Measurements from ENCODE around the gene SORCS2.

SORCS2 gene

DNA sequence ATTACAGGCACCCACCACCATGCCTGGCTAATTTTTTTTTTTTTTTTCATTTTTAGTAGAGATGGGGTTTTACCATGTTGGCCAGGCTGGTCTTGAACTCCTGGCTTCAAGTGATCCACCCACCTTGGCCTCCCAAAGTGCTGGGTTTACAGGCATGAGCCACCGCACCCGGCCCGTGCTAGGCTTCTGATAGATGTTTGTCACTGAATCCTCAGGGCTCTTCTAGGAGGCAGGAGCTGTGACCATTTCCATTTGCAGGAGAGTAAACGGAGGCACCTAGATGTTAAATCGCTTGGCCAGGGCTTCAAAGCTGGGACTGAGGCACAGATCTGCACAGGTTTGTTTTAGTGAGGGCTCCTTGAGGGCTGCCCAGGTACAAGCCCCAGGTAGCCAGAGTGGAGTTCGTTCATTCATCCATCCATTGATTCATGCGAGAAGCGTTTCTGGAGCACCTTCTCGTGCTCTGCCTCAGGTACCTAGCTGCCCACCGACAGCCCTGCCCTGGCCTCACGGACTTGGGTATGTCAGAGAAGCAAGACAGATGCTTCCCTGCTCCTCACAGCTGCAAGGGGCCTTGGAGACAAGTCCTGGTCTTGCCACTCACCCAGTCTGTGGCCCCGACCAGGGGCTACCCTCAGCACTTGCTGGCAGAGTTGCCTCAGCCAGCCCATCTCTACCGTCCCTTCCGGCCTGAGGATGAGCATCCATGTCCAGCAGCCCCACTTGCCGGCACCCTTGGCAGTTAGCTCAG is 136.0 kb downstream of the SORCS2 start:
- TF ChIP-seq, protein P1, sequence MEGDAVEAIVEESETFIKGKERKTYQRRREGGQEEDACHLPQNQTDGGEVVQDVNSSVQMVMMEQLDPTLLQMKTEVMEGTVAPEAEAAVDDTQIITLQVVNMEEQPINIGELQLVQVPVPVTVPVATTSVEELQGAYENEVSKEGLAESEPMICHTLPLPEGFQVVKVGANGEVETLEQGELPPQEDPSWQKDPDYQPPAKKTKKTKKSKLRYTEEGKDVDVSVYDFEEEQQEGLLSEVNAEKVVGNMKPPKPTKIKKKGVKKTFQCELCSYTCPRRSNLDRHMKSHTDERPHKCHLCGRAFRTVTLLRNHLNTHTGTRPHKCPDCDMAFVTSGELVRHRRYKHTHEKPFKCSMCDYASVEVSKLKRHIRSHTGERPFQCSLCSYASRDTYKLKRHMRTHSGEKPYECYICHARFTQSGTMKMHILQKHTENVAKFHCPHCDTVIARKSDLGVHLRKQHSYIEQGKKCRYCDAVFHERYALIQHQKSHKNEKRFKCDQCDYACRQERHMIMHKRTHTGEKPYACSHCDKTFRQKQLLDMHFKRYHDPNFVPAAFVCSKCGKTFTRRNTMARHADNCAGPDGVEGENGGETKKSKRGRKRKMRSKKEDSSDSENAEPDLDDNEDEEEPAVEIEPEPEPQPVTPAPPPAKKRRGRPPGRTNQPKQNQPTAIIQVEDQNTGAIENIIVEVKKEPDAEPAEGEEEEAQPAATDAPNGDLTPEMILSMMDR (conservative IDR thresholded peaks at IDR 0.05; ENCODE audit: low read length), result no peak
- H3K4me3 ChIP-seq (ENCODE audit: low read length), result no peak overlapping the region
- DNase-seq (ENCODE audit: low read depth), result no peak

DNA sequence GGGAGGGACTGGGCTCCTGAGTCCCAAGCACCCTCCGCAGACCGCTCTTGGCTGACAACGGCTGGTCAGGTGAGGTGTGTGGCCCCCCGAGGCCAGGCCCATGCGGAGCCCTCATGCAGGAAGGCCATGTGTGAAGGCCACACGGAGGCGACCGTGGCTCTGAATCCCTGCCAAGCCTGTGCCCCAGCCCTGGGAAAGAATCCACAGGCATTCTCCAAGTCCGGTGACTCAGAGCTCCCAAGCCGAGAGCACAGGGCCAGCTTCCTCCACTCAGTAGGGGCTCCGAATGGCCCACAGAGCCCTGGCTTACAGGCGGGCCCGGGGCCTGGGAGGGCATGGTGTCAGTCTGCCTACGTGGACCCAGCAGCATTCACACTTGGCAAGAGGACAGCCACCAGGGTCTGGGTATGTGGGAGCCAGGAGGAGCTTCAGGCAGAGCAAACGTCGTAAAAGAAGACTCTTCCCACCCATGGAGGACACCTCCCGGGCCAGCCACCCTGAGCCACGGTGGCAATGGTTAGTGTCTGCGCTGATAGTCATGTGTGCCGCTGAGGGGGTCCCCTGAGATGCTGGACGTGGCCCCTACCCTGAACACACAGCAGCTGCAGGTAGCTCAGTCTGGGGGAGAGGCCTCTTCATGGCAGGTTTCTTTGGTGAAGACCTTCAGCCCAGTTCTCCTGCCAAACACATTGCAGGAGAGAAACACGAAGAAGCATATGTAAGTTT is 136.7 kb downstream of the SORCS2 start:
- no peak overlapping the region for H3K4me3 ChIP-seq (ENCODE audit: low read length)
- peak; percentile 81 for DNase-seq (ENCODE audit: low read depth)
- TF ChIP-seq, protein P1 (conservative IDR thresholded peaks at IDR 0.05; ENCODE audit: low read length), result peak; percentile 23

DNA sequence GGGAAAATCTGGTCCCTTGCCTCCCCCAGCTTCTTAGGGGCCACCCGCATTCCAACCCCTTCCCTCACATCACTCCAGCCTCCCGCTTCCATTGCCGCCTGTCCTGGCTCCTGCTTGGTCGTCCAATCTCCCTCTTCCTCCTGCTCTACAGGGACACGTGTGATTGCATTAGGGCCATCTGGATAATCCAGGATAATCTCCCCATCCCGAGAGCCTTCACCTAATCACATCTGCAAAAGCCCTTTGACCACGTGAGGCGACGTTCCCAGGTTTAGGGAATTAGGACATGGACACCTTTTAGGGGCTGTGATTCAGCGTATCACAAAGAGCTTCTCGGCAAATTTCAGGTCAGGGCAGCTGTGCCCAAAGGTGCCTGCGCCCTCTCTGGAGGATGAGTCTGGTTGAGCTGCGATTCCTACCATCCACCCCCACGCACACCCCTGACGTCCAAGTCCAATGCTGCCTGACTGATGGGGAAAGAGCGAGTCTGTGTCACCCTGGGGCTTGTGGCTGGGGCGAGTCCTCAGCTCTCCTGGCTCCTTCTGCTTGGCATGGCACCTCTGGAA is 137.8 kb downstream of the SORCS2 start:
- no peak for DNase-seq (ENCODE audit: low read depth)
- H3K4me3 ChIP-seq (ENCODE audit: low read length), result no peak overlapping the region
- TF ChIP-seq, protein P1 (conservative IDR thresholded peaks at IDR 0.05; ENCODE audit: low read length), result no peak

DNA sequence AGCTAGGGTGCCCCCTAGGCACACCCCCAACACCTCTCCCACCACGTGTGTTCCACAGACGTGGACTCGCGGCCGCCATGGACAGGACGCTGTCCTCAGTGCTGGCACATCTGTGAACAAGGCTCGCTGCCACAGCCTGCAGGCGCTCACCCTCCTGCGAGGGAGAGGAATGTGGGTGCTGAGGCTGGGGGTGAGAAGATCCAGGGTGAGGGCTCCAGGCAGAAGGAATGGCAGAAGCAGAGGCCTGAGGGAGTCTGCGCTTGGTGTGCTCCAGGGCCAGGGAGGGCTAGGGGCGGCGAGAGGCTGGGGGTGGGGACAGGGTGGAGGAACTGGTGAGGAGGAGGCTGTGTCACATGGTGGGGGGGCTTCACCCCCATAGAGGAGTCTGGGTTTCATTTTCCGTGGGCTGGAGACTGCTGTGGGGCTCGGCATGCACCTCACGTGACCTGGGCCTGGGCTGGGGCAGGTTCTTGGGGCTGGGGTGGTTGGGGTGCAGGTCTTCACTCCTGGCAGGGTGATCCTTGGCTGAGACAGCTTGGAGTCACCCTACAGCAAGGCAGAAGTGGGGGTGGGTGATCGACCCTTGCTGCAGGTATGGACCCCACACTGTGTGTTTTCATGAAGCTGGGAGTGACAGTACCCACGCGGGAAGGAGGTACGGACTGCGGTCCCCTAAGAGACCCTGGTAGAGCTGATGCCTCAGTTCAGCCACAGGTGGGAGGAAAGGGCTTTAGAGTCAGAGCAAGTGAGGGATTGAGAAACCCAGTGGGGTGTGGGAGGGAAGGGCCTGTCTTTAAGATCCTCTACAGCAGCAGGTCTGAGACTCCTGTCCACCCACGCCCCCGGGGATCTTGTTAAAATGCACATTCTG is 138.7 kb downstream of the SORCS2 start:
- H3K4me3 ChIP-seq (ENCODE audit: low read length), result no peak overlapping the region
- TF ChIP-seq, protein P1 (conservative IDR thresholded peaks at IDR 0.05; ENCODE audit: low read length), result no peak
- DNase-seq (ENCODE audit: low read depth), result no peak

DNA sequence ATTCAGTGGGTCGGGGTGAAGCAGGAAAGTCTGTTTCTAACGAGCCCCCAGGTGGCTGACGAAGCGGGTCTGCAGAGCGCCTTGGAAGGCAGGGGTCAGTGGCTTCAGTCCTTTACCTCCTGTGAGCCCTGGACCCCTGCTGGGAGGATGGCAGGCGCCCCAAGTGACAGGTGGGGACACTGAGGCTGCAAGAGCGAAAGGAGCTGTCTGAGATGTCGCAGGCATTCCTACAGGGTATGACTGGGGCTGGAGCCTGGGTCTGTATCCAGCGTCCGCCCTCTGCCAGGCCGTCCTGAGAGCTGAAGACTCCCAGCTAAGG is 139.3 kb downstream of the SORCS2 start:
- H3K4me3 ChIP-seq (ENCODE audit: low read length), result no peak overlapping the region
- TF ChIP-seq, protein P1 (conservative IDR thresholded peaks at IDR 0.05; ENCODE audit: low read length), result no peak
- no peak for DNase-seq (ENCODE audit: low read depth)

DNA sequence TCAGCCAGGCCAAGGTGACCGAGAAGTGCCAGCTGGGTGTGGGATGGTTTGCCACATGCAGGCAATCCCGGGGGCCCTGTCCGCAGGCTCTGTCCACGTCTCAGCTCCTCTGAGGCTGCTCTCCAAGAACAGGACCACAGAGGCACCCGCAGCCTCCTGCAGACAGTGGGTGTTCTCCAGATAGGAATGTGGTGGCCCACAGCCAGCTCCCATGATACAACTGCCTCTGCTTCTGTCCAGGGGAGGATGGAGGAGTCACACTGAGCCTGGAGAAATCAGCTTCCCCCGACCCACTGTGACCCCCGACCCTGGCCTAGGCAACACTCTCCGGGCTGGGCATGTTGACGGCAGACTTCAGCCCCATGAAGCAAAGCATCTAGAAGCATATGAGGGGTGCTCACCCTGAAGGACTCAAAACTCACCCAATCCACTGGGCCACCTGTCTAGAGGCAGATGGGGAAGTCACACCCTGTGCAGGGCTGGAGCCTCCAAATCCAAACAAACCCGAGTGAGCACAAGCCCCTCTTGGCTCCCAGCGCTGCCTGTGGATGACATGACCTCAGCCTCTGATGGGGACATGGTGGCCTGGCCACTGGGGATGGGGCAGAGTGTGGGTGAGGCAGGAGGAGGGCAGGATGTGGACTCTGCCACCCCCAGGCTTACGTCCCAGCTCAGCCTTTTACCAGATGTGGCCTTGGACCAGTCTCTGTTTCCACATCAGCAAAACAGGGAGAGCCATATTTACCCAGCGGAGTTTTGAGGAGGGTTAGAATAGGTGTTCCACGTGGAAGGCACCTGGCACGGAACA is 140.1 kb downstream of the SORCS2 start:
- no peak overlapping the region for H3K4me3 ChIP-seq (ENCODE audit: low read length)
- peak; percentile 75 for DNase-seq (ENCODE audit: low read depth)
- TF ChIP-seq, protein P1 (conservative IDR thresholded peaks at IDR 0.05; ENCODE audit: low read length), result no peak

Data from AG10803 (cell line).